OCI-LY3 (cell line): Measurements from ENCODE around the gene BCAR1.

Source experiments
- CTCF ChIP-seq: fragments of 200-600, 300-600 bp; sonication (generic); IDR thresholded peaks from 2 replicates; pipeline ENCODE4 v1.5.1; 2014; ENCODE audit warnings: antibody characterized with exemption, low read length, low read depth
- EZH2phosphoT487 ChIP-seq: fragments of 200-600 bp; shearing (Covaris generic); IDR thresholded peaks from 2 replicates; pipeline ENCODE4 v1.6.1; 2018; ENCODE audit warnings: antibody characterized with exemption, mixed run types, low read depth

GRCh38 chr16:75260851-75261589 lies 9.6 kb upstream of the BCAR1 start:
- TF ChIP-seq CTCF (no peak), EZH2phosphoT487 (no peak)
